ENCODE results near the gene IGSF11.
"Not testable (repeated sequence)": the region's sequence is repeated elsewhere in the genome, so short reads cannot be mapped to it uniquely, and the experiment has no call there.

The IGSF11 gene

GRCh38 chr3:118863731-118864322 is 170.8 kb downstream of the IGSF11 start:
- FAIRE-seq: no peak

DNA sequence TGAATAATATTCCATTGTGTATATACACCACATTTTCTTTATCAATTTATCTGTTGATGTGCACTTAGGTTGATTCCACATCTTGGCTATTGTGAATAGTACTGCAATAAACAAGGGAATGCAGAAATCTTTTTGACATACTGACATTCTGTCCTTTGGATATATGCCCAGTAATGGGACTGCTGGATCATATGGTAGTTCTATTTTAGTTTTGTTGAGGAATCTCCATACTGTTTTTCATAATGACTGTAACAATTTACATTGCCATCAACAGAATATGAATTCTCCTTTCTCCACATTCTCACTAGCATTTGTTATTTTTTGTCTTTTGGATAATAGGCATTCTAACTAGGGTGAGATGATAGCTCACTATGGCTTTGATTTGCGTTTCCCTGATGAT is 174.7 kb downstream of the IGSF11 start:
- no peak for FAIRE-seq

DNA sequence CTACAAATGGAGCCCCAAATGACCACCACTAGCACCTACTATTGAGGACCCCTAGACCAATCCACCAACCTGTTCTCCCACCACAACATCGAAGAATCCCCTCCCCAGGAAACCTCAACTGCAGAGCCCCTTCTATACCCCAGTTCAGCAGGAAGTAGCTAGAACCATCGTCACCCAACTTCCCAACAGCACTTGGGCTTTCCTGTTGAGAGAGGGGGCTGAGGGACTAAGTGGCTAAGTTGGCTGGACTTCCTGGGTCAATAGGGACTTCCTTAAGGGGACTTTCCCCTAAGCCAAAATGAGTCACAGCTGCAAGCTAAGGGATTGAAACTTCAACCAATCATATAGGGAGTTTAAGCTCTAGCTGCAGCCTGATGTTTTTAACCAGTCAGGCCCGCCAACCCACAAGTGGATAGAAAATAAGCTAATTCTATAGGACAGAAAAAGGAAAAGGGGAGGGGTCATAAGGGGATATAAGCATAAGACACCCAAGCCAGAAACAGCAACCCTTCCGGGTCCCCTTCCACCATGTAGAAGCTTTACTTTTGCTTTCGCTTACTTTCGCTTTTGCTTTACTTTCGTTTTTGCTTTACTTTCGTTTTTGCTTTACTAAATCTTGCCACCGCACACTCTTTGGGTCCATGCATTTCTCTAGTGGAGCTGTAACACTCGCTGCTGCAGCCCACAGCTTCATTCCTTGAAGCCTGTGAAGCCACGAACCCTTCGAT is 183.0 kb downstream of the IGSF11 start:
- FAIRE-seq: not testable (repeated sequence)

- FAIRE-seq: no peak
These were observed 184.0 kb downstream of the IGSF11 start for GRCh38 chr3:118850687-118851086.

Measured in islet of Langerhans (tissue), 1 donor.